IMR-90 (cell line): ENCODE data around the gene MREG. TPM values are rescaled to one million over a fixed set of nuclear protein-coding genes. Genes with fewer than 3 reads are reported as not detected.

Experiments used
- ATAC-seq: fragments of 200-7000 bp; cut with Tn5 transposase; 2 replicates; pipeline ENCODE4 v1.9.1; 2020; ENCODE audit warnings: low read depth, mild to moderate bottlenecking, moderate library complexity
- BruUV-seq: library from RNA; stranded (reverse); fragments of 400-500 nt; replicated peaks from 2 replicates; lab custom pipeline; 2021; lab: Mats Ljungman, UMichigan
- CTCF ChIA-PET: fragments of 300-600 bp; formaldehyde crosslinking; extraction: SDS; loops from one replicate; lab custom pipeline; 2021; ENCODE audit warnings: antibody characterized with exemption; lab: Yijun Ruan, JAX
- POLR2A ChIA-PET: fragments of 300-600 bp; sonication (Branson Sonifier 250); formaldehyde crosslinking; loops from one replicate; lab custom pipeline; 2022; ENCODE audit warnings: antibody characterized with exemption; ENCODE audit not compliant: unreplicated experiment; lab: Charles Lee
- DNase-seq: peaks from one replicate; pipeline ENCODE4 v3.0.0; 2013
- H2AFZ ChIP-seq: replicated peaks from 2 replicates; pipeline ENCODE3; 2013; ENCODE audit warnings: low read length, mild to moderate bottlenecking; ENCODE audit not compliant: poor library complexity
- H2AK5ac ChIP-seq: 2 replicates; pipeline ENCODE4 v1.6.1; 2013; ENCODE audit warnings: low read depth, low read length, inconsistent platforms
- H2AK9ac ChIP-seq: replicated peaks from 2 replicates; pipeline ENCODE3; 2013; ENCODE audit warnings: mild to moderate bottlenecking, low read depth, low read length, moderate library complexity; ENCODE audit not compliant: poor library complexity
- H2BK120ac ChIP-seq: 2 replicates; pipeline ENCODE4 v1.6.1; 2013; ENCODE audit warnings: low read depth, low read length, inconsistent platforms
- H2BK15ac ChIP-seq: 3 replicates; pipeline ENCODE4 v1.6.1; 2013; ENCODE audit warnings: low read depth, low read length, inconsistent platforms
- H2BK20ac ChIP-seq: 2 replicates; pipeline ENCODE4 v1.6.1; 2013; ENCODE audit warnings: low read depth, mild to moderate bottlenecking, inconsistent platforms, low read length, moderate library complexity
- H2BK5ac ChIP-seq: 2 replicates; pipeline ENCODE4 v1.6.1; 2013; ENCODE audit warnings: mild to moderate bottlenecking, low read depth, low read length, inconsistent platforms; ENCODE audit not compliant: poor library complexity, severe bottlenecking
- H3K14ac ChIP-seq: replicated peaks from 2 replicates; pipeline ENCODE4 v1.6.1; 2013; ENCODE audit warnings: low read depth, low read length, inconsistent platforms
- H3K18ac ChIP-seq: 2 replicates; pipeline ENCODE4 v1.6.1; 2013; ENCODE audit warnings: low read depth, low read length, control low read depth
- H3K23ac ChIP-seq: 2 replicates; pipeline ENCODE4 v1.6.1; 2013; ENCODE audit warnings: low read depth, low read length, inconsistent platforms
- H3K27ac ChIP-seq: 2 replicates; pipeline ENCODE4 v1.5.1; 2013; ENCODE audit warnings: mild to moderate bottlenecking, control low read depth, low read length; ENCODE audit not compliant: insufficient read depth
- H3K27me3 ChIP-seq: 2 replicates; pipeline ENCODE4 v1.6.1; 2013; ENCODE audit warnings: low read length; ENCODE audit not compliant: control insufficient read depth, insufficient read depth
- H3K36me3 ChIP-seq: 2 replicates; pipeline ENCODE4 v1.6.1; 2013; ENCODE audit warnings: low read length, mixed read lengths; ENCODE audit not compliant: control insufficient read depth, insufficient read depth
- H3K4ac ChIP-seq: 2 replicates; pipeline ENCODE4 v1.6.1; 2013; ENCODE audit warnings: low read depth, low read length, inconsistent platforms
- H3K4me1 ChIP-seq: 2 replicates; pipeline ENCODE4 v1.6.1; 2013; ENCODE audit warnings: low read length, mixed read lengths; ENCODE audit not compliant: control insufficient read depth, insufficient read depth
- H3K4me2 ChIP-seq: 2 replicates; pipeline ENCODE4 v1.6.1; 2013; ENCODE audit warnings: low read depth, mild to moderate bottlenecking, control low read depth, low read length, moderate library complexity
- H3K4me3 ChIP-seq: 2 replicates; pipeline ENCODE4 v1.5.1; 2013; ENCODE audit warnings: low read depth, mild to moderate bottlenecking, control low read depth, low read length, moderate library complexity; ENCODE audit not compliant: insufficient read depth
- H3K56ac ChIP-seq: 2 replicates; pipeline ENCODE4 v1.6.1; 2013; ENCODE audit warnings: low read length, inconsistent platforms; ENCODE audit not compliant: insufficient read depth; ENCODE audit errors: extremely low read depth
- H3K79me1 ChIP-seq, 2 experiments: 2 replicates each; pipeline ENCODE4 v1.6.1; 2013; ENCODE audit warnings: low read length in 2 of 2, inconsistent platforms in 1 of 2, low read depth in 1 of 2
- H3K9ac ChIP-seq: 2 replicates; pipeline ENCODE4 v1.6.1; 2013; ENCODE audit warnings: low read depth, low read length, control low read depth
- H3K9me1 ChIP-seq: 2 replicates; pipeline ENCODE4 v1.6.1; 2013; ENCODE audit warnings: low read length, inconsistent platforms; ENCODE audit not compliant: insufficient read depth
- H3K9me3 ChIP-seq: 2 replicates; pipeline ENCODE4 v1.6.1; 2013; ENCODE audit warnings: low read length; ENCODE audit not compliant: control insufficient read depth, insufficient read depth
- H4K20me1 ChIP-seq: 2 replicates; pipeline ENCODE4 v1.6.1; 2013; ENCODE audit warnings: low read length, inconsistent platforms; ENCODE audit not compliant: insufficient read depth
- H4K5ac ChIP-seq: 2 replicates; pipeline ENCODE4 v1.6.1; 2013; ENCODE audit warnings: mild to moderate bottlenecking, low read depth, low read length, control low read depth
- H4K8ac ChIP-seq, 2 experiments: 2 replicates each; pipeline ENCODE4 v1.6.1; 2013; ENCODE audit warnings: low read depth in 2 of 2, low read length in 2 of 2, control low read depth in 1 of 2, inconsistent platforms in 1 of 2
- H4K91ac ChIP-seq: 2 replicates; pipeline ENCODE4 v1.6.1; 2013; ENCODE audit warnings: low read depth, low read length, inconsistent platforms; ENCODE audit not compliant: insufficient read depth
- CEBPB ChIP-seq: IDR thresholded peaks from 2 replicates; pipeline ENCODE4 v1.6.1; 2012; ENCODE audit warnings: low read depth, low read length, improper control_type of control experiment
- FOS ChIP-seq: fragments of 150-350 bp; IDR thresholded peaks from 2 replicates; pipeline ENCODE4 v1.6.1; 2016; ENCODE audit warnings: low read depth, low read length
- MXI1 ChIP-seq: IDR thresholded peaks from 2 replicates; pipeline ENCODE4 v1.6.1; 2012; ENCODE audit warnings: low read depth, mild to moderate bottlenecking, low read length, moderate library complexity, borderline replicate concordance
- RCOR1 ChIP-seq: IDR thresholded peaks from 2 replicates; pipeline ENCODE4 v1.6.1; 2012; ENCODE audit warnings: mild to moderate bottlenecking, low read length, improper control_type of control experiment; ENCODE audit not compliant: insufficient replicate concordance
- WGBS, 2 experiments: methylation state at CpG; one replicate each; pipeline versions ENCODE4 v1.1.5 to v1.1.7; 2013; ENCODE audit warnings: missing lambda C conversion rate in 2 of 2; ENCODE audit not compliant: insufficient read length in 1 of 2; ENCODE audit errors: extremely low coverage in 2 of 2; 5-methylcytosine and 5-hydroxymethylcytosine counted together
- dilution Hi-C: fragments of 300-500 bp; cut with HindIII; formaldehyde crosslinking; loops from one replicate; pipeline ENCODE4 v1.14.3; 2018; ENCODE audit warnings: low sequenced_read_pairs; ENCODE audit not compliant: unreplicated experiment
- in situ Hi-C: fragments of 300-500 bp; cut with MboI; formaldehyde crosslinking; loops from 3 replicates; pipeline ENCODE4 v1.14.3; 2019; ENCODE audit warnings: low sequenced_read_pairs, inconsistent platforms, mixed read lengths
- intact Hi-C: fragments of 100-400 bp; cut with micrococcal nuclease; formaldehyde crosslinking; loops from 2 replicates; pipeline ENCODE4 v1.10.0; 2022
- polyA plus RNA-seq, 3 experiments: library from polyadenylated mRNA; depleted of rRNA; stranded (reverse); fragments of >200 nt; gene quantifications; 2 replicates each; pipeline ENCODE4 v1.2.3, GENCODE V29; 2012; ENCODE audit warnings: low replicate concordance in 1 of 3
- total RNA-seq: library from RNA; depleted of rRNA; stranded (reverse); fragments of >200 nt; gene quantifications from 2 replicates; pipeline ENCODE4 v1.2.3, GENCODE V29; 2012

Gene MREG
- total and polyA plus RNA-seq, 2 of the 4 experiments (the other 2 are of a cell fraction), result 1.0 to 1.8 TPM

DNA sequence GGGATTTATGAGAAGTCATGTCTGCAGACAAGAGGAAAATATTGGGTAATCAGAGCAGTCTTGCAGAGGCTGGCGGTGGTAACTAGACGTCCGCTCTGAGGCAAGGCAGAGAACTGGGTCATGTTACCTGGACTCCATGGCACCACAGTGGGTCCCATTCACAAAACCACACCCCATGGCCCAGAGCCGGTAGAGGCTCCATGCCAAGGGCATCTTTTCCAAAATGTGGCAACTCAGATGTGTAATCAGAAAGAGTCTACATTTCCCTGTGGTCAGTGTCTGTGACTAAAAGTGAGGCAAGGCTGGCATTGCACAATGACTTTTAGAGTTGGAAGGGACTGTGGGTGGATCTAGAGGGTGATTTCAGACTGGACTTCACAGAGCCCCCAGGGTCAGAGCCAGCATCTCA is 113.1 kb downstream of the MREG start:
- Histone ChIP-seq H3K23ac (no peak overlapping the region), H4K8ac (no peak overlapping the region), H3K4me1 (peaks cover 8% of the 10 kb centered on the region), H2AK9ac (peak overlapping the region; percentile 31), H3K4ac (no peak overlapping the region), H3K4me3 (no peak overlapping the region), H3K27ac (no peak overlapping the region), H3K14ac (no peak overlapping the region), H2AFZ (no peak overlapping the region), H3K4me2 (no peak overlapping the region), H2BK5ac (no peak overlapping the region), H4K5ac (no peak overlapping the region), H2BK20ac (no peak overlapping the region), H4K91ac (no peak overlapping the region), H3K9me1 (no peaks in the 10 kb centered on the region), H3K79me1 (no peaks in the 10 kb centered on the region), H2BK120ac (peak overlapping the region; percentile 9; the same call in 1 of the 2 replicates), H3K27me3 (no peaks in the 10 kb centered on the region), H3K36me3 (no peaks in the 10 kb centered on the region), H2AK5ac (no peak overlapping the region), H3K18ac (no peak overlapping the region), H2BK15ac (no peak overlapping the region), H3K56ac (no peak overlapping the region), H3K9ac (no peak overlapping the region), H3K9me3 (no peaks in the 10 kb centered on the region), H4K20me1 (no peaks in the 10 kb centered on the region)
- TF ChIP-seq RCOR1, result no peak
- TF ChIP-seq MXI1, result no peak
- peak; percentile 34; the same call in 1 of the 2 replicates for TF ChIP-seq FOS
- TF ChIP-seq CEBPB, result peak; percentile 94
- BruUV-seq, result no TSS peak
- POLR2A ChIA-PET, result no interaction called here
- in situ Hi-C loops, result no loop called here
- ATAC-seq (no peak), DNase-seq (peak; percentile 37)
- dilution Hi-C loops, result no loop called here
- CTCF ChIA-PET, result no interaction called here
- intact Hi-C loops, result no loop called here
- WGBS, 2 experiments, result no CpG with 5 or more reads among the region's 4 CpGs
